ENCODE measurements around the gene PRKAR2B.

Gene PRKAR2B

DNA sequence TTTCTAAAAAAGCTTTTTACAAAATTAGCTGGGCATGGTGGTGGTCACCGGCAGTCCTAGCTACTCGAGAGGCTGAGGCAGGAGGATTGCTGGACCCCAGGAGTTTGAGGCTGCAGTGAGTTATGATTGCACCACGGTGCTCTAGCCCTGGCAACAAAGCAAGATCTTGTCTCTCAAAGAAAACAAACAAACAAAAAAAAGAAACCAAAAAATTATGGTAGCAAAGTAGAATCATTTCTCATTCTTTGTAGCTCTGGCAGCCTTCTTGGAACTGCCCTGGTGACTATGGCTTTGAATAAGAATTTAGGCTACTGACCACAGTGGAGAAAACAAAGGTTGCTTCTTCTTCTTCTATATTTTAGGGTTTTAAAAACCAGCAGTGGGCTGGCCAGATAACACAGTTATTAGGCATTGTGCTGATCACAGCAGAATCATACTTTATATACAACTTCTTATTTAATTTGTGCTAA, 41.9 kb upstream of the PRKAR2B start:
- TF ChIP-seq ZNF70 (CRISPR knock-in tag; IDR thresholded peaks at IDR 0.05) (no peak), RARB (CRISPR knock-in tag; IDR thresholded peaks at IDR 0.05) (no peak), CSDC2 (CRISPR knock-in tag; IDR thresholded peaks at IDR 0.05) (no peak), ISL1 (CRISPR knock-in tag; IDR thresholded peaks at IDR 0.05) (no peak), GLIS3 (CRISPR knock-in tag; IDR thresholded peaks at IDR 0.05) (no peak), TOX (CRISPR knock-in tag; IDR thresholded peaks at IDR 0.05; ENCODE audit: borderline replicate concordance) (no peak), OSR1 (CRISPR knock-in tag; IDR thresholded peaks at IDR 0.05) (no peak), ESRRG (CRISPR knock-in tag; IDR thresholded peaks at IDR 0.05) (no peak)
- TF ChIP-seq, protein P1, sequence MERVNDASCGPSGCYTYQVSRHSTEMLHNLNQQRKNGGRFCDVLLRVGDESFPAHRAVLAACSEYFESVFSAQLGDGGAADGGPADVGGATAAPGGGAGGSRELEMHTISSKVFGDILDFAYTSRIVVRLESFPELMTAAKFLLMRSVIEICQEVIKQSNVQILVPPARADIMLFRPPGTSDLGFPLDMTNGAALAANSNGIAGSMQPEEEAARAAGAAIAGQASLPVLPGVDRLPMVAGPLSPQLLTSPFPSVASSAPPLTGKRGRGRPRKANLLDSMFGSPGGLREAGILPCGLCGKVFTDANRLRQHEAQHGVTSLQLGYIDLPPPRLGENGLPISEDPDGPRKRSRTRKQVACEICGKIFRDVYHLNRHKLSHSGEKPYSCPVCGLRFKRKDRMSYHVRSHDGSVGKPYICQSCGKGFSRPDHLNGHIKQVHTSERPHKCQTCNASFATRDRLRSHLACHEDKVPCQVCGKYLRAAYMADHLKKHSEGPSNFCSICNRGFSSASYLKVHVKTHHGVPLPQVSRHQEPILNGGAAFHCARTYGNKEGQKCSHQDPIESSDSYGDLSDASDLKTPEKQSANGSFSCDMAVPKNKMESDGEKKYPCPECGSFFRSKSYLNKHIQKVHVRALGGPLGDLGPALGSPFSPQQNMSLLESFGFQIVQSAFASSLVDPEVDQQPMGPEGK (CRISPR knock-in tag; IDR thresholded peaks at IDR 0.05; ENCODE audit: borderline replicate concordance): no peak
- TF ChIP-seq, protein P2, sequence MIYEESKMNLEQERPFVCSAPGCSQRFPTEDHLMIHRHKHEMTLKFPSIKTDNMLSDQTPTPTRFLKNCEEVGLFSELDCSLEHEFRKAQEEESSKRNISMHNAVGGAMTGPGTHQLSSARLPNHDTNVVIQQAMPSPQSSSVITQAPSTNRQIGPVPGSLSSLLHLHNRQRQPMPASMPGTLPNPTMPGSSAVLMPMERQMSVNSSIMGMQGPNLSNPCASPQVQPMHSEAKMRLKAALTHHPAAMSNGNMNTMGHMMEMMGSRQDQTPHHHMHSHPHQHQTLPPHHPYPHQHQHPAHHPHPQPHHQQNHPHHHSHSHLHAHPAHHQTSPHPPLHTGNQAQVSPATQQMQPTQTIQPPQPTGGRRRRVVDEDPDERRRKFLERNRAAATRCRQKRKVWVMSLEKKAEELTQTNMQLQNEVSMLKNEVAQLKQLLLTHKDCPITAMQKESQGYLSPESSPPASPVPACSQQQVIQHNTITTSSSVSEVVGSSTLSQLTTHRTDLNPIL (CRISPR knock-in tag; IDR thresholded peaks at IDR 0.05; ENCODE audit: low read depth): no peak
- TF ChIP-seq, protein P3, sequence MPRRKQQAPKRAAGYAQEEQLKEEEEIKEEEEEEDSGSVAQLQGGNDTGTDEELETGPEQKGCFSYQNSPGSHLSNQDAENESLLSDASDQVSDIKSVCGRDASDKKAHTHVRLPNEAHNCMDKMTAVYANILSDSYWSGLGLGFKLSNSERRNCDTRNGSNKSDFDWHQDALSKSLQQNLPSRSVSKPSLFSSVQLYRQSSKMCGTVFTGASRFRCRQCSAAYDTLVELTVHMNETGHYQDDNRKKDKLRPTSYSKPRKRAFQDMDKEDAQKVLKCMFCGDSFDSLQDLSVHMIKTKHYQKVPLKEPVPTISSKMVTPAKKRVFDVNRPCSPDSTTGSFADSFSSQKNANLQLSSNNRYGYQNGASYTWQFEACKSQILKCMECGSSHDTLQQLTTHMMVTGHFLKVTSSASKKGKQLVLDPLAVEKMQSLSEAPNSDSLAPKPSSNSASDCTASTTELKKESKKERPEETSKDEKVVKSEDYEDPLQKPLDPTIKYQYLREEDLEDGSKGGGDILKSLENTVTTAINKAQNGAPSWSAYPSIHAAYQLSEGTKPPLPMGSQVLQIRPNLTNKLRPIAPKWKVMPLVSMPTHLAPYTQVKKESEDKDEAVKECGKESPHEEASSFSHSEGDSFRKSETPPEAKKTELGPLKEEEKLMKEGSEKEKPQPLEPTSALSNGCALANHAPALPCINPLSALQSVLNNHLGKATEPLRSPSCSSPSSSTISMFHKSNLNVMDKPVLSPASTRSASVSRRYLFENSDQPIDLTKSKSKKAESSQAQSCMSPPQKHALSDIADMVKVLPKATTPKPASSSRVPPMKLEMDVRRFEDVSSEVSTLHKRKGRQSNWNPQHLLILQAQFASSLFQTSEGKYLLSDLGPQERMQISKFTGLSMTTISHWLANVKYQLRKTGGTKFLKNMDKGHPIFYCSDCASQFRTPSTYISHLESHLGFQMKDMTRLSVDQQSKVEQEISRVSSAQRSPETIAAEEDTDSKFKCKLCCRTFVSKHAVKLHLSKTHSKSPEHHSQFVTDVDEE (CRISPR knock-in tag; IDR thresholded peaks at IDR 0.05): no peak
- TF ChIP-seq, protein P4, sequence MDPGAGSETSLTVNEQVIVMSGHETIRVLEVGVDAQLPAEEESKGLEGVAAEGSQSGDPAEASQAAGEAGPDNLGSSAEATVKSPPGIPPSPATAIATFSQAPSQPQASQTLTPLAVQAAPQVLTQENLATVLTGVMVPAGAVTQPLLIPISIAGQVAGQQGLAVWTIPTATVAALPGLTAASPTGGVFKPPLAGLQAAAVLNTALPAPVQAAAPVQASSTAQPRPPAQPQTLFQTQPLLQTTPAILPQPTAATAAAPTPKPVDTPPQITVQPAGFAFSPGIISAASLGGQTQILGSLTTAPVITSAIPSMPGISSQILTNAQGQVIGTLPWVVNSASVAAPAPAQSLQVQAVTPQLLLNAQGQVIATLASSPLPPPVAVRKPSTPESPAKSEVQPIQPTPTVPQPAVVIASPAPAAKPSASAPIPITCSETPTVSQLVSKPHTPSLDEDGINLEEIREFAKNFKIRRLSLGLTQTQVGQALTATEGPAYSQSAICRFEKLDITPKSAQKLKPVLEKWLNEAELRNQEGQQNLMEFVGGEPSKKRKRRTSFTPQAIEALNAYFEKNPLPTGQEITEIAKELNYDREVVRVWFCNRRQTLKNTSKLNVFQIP (CRISPR knock-in tag; IDR thresholded peaks at IDR 0.05; ENCODE audit: borderline replicate concordance, low read depth): no peak
- ATAC-seq: no peak

DNA sequence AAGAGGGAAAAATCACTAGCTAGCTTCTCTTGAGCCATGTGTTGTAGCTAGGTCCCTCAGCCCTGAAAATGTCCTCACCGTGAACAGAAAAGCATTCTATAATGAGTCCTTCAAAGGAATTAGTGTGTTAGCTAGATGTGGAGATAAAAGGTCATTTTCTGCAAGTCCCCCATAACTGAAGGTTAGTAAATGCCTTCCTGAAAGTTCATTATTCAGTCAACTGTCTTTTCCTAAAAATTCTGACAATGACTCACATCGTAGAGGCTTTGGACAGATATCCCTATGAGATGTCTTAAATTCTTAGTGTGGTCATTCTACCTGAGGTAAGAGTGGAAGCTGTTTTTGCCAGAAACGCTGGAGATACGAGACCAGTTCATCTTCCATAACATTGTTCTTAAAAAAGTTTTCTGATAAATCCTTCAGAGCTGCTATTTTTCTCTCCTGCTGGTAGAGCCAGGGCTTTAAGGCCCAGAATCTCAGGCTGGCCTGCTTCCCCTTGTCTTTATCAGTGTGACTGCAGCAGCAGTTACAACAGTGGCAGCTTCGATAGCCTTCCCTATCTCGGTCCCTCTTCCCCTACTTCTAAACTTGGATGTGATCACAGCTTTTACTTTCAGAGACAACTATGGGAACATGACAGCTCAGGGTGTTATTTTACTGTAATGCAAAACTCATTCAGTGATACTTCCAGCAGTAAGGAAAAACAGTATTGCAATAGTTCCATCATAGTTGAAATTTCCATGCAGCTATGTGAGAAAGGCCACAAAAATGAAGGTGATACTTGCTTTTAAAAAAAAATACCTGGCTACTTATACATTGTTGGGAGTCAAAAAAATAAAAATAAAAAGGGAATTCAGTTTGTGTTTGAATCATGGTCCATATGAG, 37.3 kb upstream of the PRKAR2B start:
- TF ChIP-seq, protein P2 (CRISPR knock-in tag; IDR thresholded peaks at IDR 0.05; ENCODE audit: low read depth): no peak
- no peak for TF ChIP-seq CSDC2 (CRISPR knock-in tag; IDR thresholded peaks at IDR 0.05)
- TF ChIP-seq, protein P1 (CRISPR knock-in tag; IDR thresholded peaks at IDR 0.05; ENCODE audit: borderline replicate concordance): no peak
- TF ChIP-seq, protein P4 (CRISPR knock-in tag; IDR thresholded peaks at IDR 0.05; ENCODE audit: borderline replicate concordance, low read depth): no peak
- no peak for TF ChIP-seq TCF4 (CRISPR knock-in tag; IDR thresholded peaks at IDR 0.05; ENCODE audit: borderline replicate concordance)
- no peak for TF ChIP-seq PPARA (CRISPR knock-in tag; IDR thresholded peaks at IDR 0.05; ENCODE audit: borderline replicate concordance)
- TF ChIP-seq ESRRG (CRISPR knock-in tag; IDR thresholded peaks at IDR 0.05): no peak
- no peak for TF ChIP-seq ZFP30 (CRISPR knock-in tag; IDR thresholded peaks at IDR 0.05)
- no peak for TF ChIP-seq ZC3H10 (CRISPR knock-in tag; IDR thresholded peaks at IDR 0.05)
- TF ChIP-seq GLIS3 (CRISPR knock-in tag; IDR thresholded peaks at IDR 0.05): no peak
- TF ChIP-seq ARNTL (CRISPR knock-in tag; IDR thresholded peaks at IDR 0.05; ENCODE audit: borderline replicate concordance, low read depth): no peak
- TF ChIP-seq TOX (CRISPR knock-in tag; IDR thresholded peaks at IDR 0.05; ENCODE audit: borderline replicate concordance): no peak
- no peak for TF ChIP-seq ZNF565 (CRISPR knock-in tag; conservative IDR thresholded peaks at IDR 0.05; ENCODE audit: low read depth)
- TF ChIP-seq BACH2 (CRISPR knock-in tag; IDR thresholded peaks at IDR 0.05; ENCODE audit: borderline replicate concordance): no peak
- TF ChIP-seq SNAI2 (CRISPR knock-in tag; IDR thresholded peaks at IDR 0.05): no peak
- no peak for TF ChIP-seq ZNF70 (CRISPR knock-in tag; IDR thresholded peaks at IDR 0.05)
- TF ChIP-seq ZNF8 (CRISPR knock-in tag; IDR thresholded peaks at IDR 0.05): no peak
- TF ChIP-seq, protein P5, sequence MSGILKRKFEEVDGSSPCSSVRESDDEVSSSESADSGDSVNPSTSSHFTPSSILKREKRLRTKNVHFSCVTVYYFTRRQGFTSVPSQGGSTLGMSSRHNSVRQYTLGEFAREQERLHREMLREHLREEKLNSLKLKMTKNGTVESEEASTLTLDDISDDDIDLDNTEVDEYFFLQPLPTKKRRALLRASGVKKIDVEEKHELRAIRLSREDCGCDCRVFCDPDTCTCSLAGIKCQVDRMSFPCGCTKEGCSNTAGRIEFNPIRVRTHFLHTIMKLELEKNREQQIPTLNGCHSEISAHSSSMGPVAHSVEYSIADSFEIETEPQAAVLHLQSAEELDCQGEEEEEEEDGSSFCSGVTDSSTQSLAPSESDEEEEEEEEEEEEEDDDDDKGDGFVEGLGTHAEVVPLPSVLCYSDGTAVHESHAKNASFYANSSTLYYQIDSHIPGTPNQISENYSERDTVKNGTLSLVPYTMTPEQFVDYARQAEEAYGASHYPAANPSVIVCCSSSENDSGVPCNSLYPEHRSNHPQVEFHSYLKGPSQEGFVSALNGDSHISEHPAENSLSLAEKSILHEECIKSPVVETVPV (CRISPR knock-in tag; IDR thresholded peaks at IDR 0.05): no peak
- TF ChIP-seq ZFP3 (CRISPR knock-in tag; IDR thresholded peaks at IDR 0.05): no peak
- ATAC-seq: no peak
